HepG2 (cell line): ENCODE results near the gene SLC16A3. TPM values are rescaled to one million over a fixed set of nuclear protein-coding genes. Genes with fewer than 3 reads are reported as not detected.

ENCODE experiments used
- DR1 ChIP-seq: sonication (generic); formaldehyde crosslinking; IDR thresholded peaks from 2 replicates; pipeline ENCODE4 v1.8.0; 2021; ENCODE audit warnings: mild to moderate bottlenecking, missing genetic modification reagents, inconsistent platforms
- KLF11 ChIP-seq: IDR thresholded peaks from 2 replicates; pipeline ENCODE4 v1.6.1; 2016; ENCODE audit warnings: missing compliant biosample characterization
- KLF12 ChIP-seq: sonication (generic); formaldehyde crosslinking; IDR thresholded peaks from 2 replicates; pipeline ENCODE4 v1.4.0; 2020; ENCODE audit warnings: missing genetic modification reagents, borderline replicate concordance
- NCOA1 ChIP-seq: sonication (generic); formaldehyde crosslinking; IDR thresholded peaks from 2 replicates; pipeline ENCODE4 v1.9.0; 2021; ENCODE audit warnings: missing genetic modification reagents
- POLR2AphosphoS5 ChIP-seq: IDR thresholded peaks from 2 replicates; pipeline ENCODE4 v1.6.1; 2012; ENCODE audit warnings: low read depth, low read length
- SOX6 ChIP-seq, 2 experiments: fragments of 450-650 bp in 1 of 2; sonication (generic) in 1 of 2; formaldehyde crosslinking in 1 of 2; IDR thresholded peaks; 2 replicates each; pipeline versions ENCODE4 v1.4.0 to v1.6.1; 2017 to 2020; ENCODE audit warnings: antibody characterized with exemption in 1 of 2, mild to moderate bottlenecking in 1 of 2, missing genetic modification reagents in 1 of 2
- TRIM24 ChIP-seq: sonication (generic); formaldehyde crosslinking; IDR thresholded peaks from 2 replicates; pipeline ENCODE4 v1.8.0; 2022; ENCODE audit warnings: mild to moderate bottlenecking, missing genetic modification reagents
- XBP1 ChIP-seq: sonication (generic); formaldehyde crosslinking; IDR thresholded peaks from 2 replicates; pipeline ENCODE4 v1.5.0; 2020; ENCODE audit warnings: missing genetic modification reagents
- ZFYVE20 ChIP-seq: sonication (generic); formaldehyde crosslinking; IDR thresholded peaks from 2 replicates; pipeline ENCODE4 v1.8.0; 2023; ENCODE audit warnings: low read depth, mild to moderate bottlenecking, moderate library complexity, missing genetic modification reagents, borderline replicate concordance
- ZNF317 ChIP-seq: sonication (generic); formaldehyde crosslinking; IDR thresholded peaks from 2 replicates; pipeline ENCODE4 v1.5.0; 2020; ENCODE audit warnings: mild to moderate bottlenecking, missing genetic modification reagents
- ZNF460 ChIP-seq: sonication (generic); formaldehyde crosslinking; IDR thresholded peaks from 2 replicates; pipeline ENCODE4 v1.5.1; 2020; ENCODE audit warnings: missing genetic modification reagents, mild to moderate bottlenecking, borderline replicate concordance
- ZNF558 ChIP-seq: sonication (generic); formaldehyde crosslinking; IDR thresholded peaks from 2 replicates; pipeline ENCODE4 v1.9.0; 2022; ENCODE audit warnings: mild to moderate bottlenecking, missing genetic modification reagents, borderline replicate concordance
- ZNF614 ChIP-seq: IDR thresholded peaks from 2 replicates; pipeline ENCODE4 v1.6.1; 2018; ENCODE audit warnings: missing biosample characterization, missing genetic modification reagents, inconsistent platforms, borderline replicate concordance
- ZNF670 ChIP-seq: sonication (generic); formaldehyde crosslinking; IDR thresholded peaks from 2 replicates; pipeline ENCODE4 v1.8.0; 2022; ENCODE audit warnings: mild to moderate bottlenecking, missing genetic modification reagents, borderline replicate concordance
- ZNF776 ChIP-seq: sonication (generic); formaldehyde crosslinking; IDR thresholded peaks from 2 replicates; pipeline ENCODE4 v1.4.0; 2020; ENCODE audit warnings: mild to moderate bottlenecking, missing genetic modification reagents
- ZNF883 ChIP-seq: sonication (generic); formaldehyde crosslinking; IDR thresholded peaks from 2 replicates; pipeline ENCODE4 v1.5.1; 2020; ENCODE audit warnings: mild to moderate bottlenecking, missing genetic modification reagents; ENCODE audit errors: not compliant biosample characterization
- ZSCAN29 ChIP-seq: sonication (generic); formaldehyde crosslinking; conservative IDR thresholded peaks from 2 replicates; pipeline ENCODE4 v1.4.0; 2020; ENCODE audit warnings: mild to moderate bottlenecking, missing genetic modification reagents
- polyA plus RNA-seq, 8 experiments: library from polyadenylated mRNA; depleted of rRNA in 3 of 8; stranded (reverse) in 7 of 8; unstranded in 1 of 8; fragments of >200 nt; fragmentation: Illumina TruSeq in 4 of 8; extraction: Trizol in 4 of 8; gene quantifications; 2 replicates each; pipeline versions ENCODE4 v1.2.1 to v1.2.3, GENCODE V29; 2011 to 2016; ENCODE audit warnings: low read depth in 4 of 8, missing spikeins in 1 of 8, mixed read lengths in 1 of 8; ENCODE audit not compliant: insufficient read depth in 1 of 8
- total RNA-seq, 5 experiments: library from RNA; depleted of rRNA; stranded (reverse); fragments of >200 nt; fragmentation: Illumina TruSeq; extraction: Trizol; gene quantifications; 2 replicates each; pipeline ENCODE4 v1.2.3, GENCODE V29; 2016; ENCODE audit warnings: low read depth in 1 of 5
- TF ChIP-seq, protein P1 (sequence below): IDR thresholded peaks from 2 replicates; pipeline ENCODE4 v1.6.1; 2016; ENCODE audit warnings: control low read depth
- TF ChIP-seq, protein P2 (sequence below): sonication (generic); formaldehyde crosslinking; IDR thresholded peaks from 2 replicates; pipeline ENCODE4 v1.4.0; 2020; ENCODE audit warnings: low read depth, mild to moderate bottlenecking, missing genetic modification reagents
- TF ChIP-seq, protein P3 (sequence below): sonication (generic); formaldehyde crosslinking; IDR thresholded peaks from 2 replicates; pipeline ENCODE4 v1.5.0; 2020; ENCODE audit warnings: mild to moderate bottlenecking, low read depth, missing genetic modification reagents, borderline replicate concordance
- TF ChIP-seq, protein P4 (sequence below): sonication (generic); formaldehyde crosslinking; IDR thresholded peaks from 2 replicates; pipeline ENCODE4 v1.5.0; 2020; ENCODE audit warnings: missing genetic modification reagents
- TF ChIP-seq, protein P5 (sequence below): sonication (generic); formaldehyde crosslinking; IDR thresholded peaks from 2 replicates; pipeline ENCODE4 v1.8.1; 2022; ENCODE audit warnings: low read depth, mild to moderate bottlenecking, missing genetic modification reagents

SLC16A3 gene
- total and polyA plus RNA-seq, 2 of the 13 experiments (the other 11 are each of a cell fraction or from before 2014, with no cell fraction given): 242 to 349 TPM

DNA sequence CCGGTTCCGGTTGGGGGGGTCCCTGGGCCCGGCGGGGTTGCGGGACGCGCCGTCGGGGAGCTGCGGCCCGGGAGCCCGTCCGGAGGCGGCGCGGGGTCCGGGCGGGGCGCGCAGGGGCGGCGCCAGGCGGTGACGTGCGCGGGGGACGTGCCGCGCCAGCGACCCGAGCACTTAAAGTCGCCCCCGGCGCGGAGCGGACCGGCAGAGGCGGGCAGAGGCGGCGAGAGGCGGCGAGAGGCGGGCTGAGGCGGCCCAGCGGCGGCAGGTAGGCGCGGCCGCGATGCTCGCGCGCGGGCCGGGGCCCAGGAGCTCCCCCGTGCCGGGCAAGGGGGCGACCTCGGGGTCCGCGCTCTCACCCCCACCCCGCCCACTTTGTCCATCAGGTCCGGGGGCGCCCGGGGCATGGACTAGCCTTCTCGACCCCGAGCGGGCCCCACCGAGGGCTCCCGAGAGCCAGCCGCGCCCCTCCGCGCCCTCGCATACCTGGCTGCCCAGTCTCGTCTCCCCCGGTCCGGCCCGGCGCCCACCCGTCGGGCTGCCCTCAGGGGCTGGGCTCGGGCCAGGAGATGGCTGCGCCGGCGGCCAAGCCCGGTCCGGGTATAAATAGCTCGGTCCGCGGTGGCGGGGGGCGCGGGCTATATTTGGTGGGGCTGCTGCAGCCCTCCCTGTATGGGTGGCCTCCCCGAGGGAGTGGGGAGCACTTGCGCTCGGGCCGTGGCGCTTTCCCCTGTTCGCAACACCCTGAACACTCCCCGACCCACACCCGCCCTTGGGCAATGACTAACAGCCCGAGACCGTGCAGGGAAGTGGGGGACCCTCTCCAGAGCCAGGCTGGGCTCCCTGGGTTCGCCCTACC is at the start of gene SLC16A3 (continued):
- no peak for TF ChIP-seq NCOA1 (CRISPR knock-in tag)
- no peak for TF ChIP-seq KLF11 (CRISPR knock-in tag)
- no peak for TF ChIP-seq XBP1 (CRISPR knock-in tag)
- peak; percentile 91 for TF ChIP-seq POLR2AphosphoS5
- TF ChIP-seq, protein P1, sequence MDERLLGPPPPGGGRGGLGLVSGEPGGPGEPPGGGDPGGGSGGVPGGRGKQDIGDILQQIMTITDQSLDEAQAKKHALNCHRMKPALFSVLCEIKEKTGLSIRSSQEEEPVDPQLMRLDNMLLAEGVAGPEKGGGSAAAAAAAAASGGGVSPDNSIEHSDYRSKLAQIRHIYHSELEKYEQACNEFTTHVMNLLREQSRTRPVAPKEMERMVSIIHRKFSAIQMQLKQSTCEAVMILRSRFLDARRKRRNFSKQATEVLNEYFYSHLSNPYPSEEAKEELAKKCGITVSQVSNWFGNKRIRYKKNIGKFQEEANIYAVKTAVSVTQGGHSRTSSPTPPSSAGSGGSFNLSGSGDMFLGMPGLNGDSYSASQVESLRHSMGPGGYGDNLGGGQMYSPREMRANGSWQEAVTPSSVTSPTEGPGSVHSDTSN: no peak
- TF ChIP-seq ZSCAN29: no peak
- TF ChIP-seq ZFYVE20 (CRISPR knock-in tag): no peak
- TF ChIP-seq, protein P2, sequence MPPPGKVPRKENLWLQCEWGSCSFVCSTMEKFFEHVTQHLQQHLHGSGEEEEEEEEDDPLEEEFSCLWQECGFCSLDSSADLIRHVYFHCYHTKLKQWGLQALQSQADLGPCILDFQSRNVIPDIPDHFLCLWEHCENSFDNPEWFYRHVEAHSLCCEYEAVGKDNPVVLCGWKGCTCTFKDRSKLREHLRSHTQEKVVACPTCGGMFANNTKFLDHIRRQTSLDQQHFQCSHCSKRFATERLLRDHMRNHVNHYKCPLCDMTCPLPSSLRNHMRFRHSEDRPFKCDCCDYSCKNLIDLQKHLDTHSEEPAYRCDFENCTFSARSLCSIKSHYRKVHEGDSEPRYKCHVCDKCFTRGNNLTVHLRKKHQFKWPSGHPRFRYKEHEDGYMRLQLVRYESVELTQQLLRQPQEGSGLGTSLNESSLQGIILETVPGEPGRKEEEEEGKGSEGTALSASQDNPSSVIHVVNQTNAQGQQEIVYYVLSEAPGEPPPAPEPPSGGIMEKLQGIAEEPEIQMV (CRISPR knock-in tag): peak; percentile 69; the same call in 1 of the 2 replicates
- no peak for TF ChIP-seq ZNF558 (CRISPR knock-in tag)
- TF ChIP-seq ZNF776 (CRISPR knock-in tag): no peak; the same call in none of the 2 replicates
- TF ChIP-seq, protein P3, sequence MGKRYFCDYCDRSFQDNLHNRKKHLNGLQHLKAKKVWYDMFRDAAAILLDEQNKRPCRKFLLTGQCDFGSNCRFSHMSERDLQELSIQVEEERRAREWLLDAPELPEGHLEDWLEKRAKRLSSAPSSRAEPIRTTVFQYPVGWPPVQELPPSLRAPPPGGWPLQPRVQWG (CRISPR knock-in tag): no peak
- peak; percentile 82; the same call in 1 of the 2 replicates for TF ChIP-seq DR1 (CRISPR knock-in tag)
- no peak for TF ChIP-seq SOX6 (IDR thresholded peaks at IDR 0.05)
- TF ChIP-seq SOX6 (CRISPR knock-in tag; IDR thresholded peaks at IDR 0.05): no peak
- TF ChIP-seq ZNF614 (CRISPR knock-in tag): peak; percentile 10; the same call in 1 of the 2 replicates
- no peak for TF ChIP-seq ZNF317 (CRISPR knock-in tag)
- TF ChIP-seq, protein P4, sequence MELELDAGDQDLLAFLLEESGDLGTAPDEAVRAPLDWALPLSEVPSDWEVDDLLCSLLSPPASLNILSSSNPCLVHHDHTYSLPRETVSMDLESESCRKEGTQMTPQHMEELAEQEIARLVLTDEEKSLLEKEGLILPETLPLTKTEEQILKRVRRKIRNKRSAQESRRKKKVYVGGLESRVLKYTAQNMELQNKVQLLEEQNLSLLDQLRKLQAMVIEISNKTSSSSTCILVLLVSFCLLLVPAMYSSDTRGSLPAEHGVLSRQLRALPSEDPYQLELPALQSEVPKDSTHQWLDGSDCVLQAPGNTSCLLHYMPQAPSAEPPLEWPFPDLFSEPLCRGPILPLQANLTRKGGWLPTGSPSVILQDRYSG (CRISPR knock-in tag): no peak
- no peak for TF ChIP-seq TRIM24 (CRISPR knock-in tag)
- TF ChIP-seq KLF12 (CRISPR knock-in tag): peak; percentile 67; the same call in 1 of the 2 replicates
- peak; percentile 87 for TF ChIP-seq ZNF670 (CRISPR knock-in tag)
- TF ChIP-seq, protein P5, sequence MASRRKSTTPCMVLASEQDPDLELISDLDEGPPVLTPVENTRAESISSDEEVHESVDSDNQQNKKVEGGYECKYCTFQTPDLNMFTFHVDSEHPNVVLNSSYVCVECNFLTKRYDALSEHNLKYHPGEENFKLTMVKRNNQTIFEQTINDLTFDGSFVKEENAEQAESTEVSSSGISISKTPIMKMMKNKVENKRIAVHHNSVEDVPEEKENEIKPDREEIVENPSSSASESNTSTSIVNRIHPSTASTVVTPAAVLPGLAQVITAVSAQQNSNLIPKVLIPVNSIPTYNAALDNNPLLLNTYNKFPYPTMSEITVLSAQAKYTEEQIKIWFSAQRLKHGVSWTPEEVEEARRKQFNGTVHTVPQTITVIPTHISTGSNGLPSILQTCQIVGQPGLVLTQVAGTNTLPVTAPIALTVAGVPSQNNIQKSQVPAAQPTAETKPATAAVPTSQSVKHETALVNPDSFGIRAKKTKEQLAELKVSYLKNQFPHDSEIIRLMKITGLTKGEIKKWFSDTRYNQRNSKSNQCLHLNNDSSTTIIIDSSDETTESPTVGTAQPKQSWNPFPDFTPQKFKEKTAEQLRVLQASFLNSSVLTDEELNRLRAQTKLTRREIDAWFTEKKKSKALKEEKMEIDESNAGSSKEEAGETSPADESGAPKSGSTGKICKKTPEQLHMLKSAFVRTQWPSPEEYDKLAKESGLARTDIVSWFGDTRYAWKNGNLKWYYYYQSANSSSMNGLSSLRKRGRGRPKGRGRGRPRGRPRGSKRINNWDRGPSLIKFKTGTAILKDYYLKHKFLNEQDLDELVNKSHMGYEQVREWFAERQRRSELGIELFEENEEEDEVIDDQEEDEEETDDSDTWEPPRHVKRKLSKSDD (CRISPR knock-in tag): no peak
- no peak for TF ChIP-seq ZNF883 (CRISPR knock-in tag)
- 0 out of 2 replicates have a peak, but pooled peaks have one; percentile 12 for TF ChIP-seq ZNF460 (CRISPR knock-in tag)
